ENCODE measurements around the gene ULK4. TPM values are rescaled to one million over a fixed set of nuclear protein-coding genes. Genes with fewer than 3 reads are reported as not detected.

ULK4 gene
- polyA plus RNA-seq, 1 experiment: 1.6 TPM

- Histone ChIP-seq H3K36me3 (ENCODE audit: control insufficient read depth, insufficient read depth, low read length) (peaks cover 17% of the 10 kb centered on the region), H3K4me3 (ENCODE audit: low read depth, low read length) (no peak overlapping the region), H3K27me3 (ENCODE audit: control insufficient read depth, insufficient read depth, low read length) (no peaks in the 10 kb centered on the region)
- DNase-seq (ENCODE audit: low read depth): no peak
- CTCF ChIA-PET: no interaction called here
- TF ChIP-seq, protein P1, sequence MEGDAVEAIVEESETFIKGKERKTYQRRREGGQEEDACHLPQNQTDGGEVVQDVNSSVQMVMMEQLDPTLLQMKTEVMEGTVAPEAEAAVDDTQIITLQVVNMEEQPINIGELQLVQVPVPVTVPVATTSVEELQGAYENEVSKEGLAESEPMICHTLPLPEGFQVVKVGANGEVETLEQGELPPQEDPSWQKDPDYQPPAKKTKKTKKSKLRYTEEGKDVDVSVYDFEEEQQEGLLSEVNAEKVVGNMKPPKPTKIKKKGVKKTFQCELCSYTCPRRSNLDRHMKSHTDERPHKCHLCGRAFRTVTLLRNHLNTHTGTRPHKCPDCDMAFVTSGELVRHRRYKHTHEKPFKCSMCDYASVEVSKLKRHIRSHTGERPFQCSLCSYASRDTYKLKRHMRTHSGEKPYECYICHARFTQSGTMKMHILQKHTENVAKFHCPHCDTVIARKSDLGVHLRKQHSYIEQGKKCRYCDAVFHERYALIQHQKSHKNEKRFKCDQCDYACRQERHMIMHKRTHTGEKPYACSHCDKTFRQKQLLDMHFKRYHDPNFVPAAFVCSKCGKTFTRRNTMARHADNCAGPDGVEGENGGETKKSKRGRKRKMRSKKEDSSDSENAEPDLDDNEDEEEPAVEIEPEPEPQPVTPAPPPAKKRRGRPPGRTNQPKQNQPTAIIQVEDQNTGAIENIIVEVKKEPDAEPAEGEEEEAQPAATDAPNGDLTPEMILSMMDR (IDR thresholded peaks at IDR 0.05; ENCODE audit: insufficient read depth, low read depth, low read length): no peak
- POLR2A ChIA-PET: no interaction called here
Measured at GRCh38 chr3:41223078-41223477, 738.8 kb downstream of the ULK4 start.

DNA sequence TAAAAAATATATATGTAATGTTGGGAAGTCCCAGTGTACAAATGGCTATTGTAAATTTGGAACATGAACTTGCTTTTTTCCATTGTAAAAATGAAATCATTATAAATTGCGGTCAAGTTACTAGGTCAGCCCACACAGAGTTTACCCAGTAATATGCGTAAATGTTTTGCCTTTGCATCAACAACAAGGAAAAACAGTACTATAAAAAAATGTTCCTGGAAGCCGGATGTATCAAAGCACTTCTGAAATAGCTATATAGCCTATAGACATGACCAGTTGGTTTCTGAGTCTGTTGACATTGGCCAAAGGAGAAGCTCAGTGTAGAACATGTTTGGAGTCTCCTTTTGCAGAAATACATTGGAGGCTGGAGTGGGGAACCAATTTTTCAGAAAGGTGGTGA, 739.4 kb downstream of the ULK4 start:
- TF ChIP-seq, protein P1 (IDR thresholded peaks at IDR 0.05; ENCODE audit: insufficient read depth, low read depth, low read length): no peak
- CTCF ChIA-PET: no interaction called here
- H3K36me3 ChIP-seq (ENCODE audit: control insufficient read depth, insufficient read depth, low read length): peaks cover 17% of the 10 kb centered on the region
- H3K27me3 ChIP-seq (ENCODE audit: control insufficient read depth, insufficient read depth, low read length): no peaks in the 10 kb centered on the region
- POLR2A ChIA-PET: no interaction called here
- no peak overlapping the region for H3K4me3 ChIP-seq (ENCODE audit: low read depth, low read length)
- DNase-seq (ENCODE audit: low read depth): no peak

DNA sequence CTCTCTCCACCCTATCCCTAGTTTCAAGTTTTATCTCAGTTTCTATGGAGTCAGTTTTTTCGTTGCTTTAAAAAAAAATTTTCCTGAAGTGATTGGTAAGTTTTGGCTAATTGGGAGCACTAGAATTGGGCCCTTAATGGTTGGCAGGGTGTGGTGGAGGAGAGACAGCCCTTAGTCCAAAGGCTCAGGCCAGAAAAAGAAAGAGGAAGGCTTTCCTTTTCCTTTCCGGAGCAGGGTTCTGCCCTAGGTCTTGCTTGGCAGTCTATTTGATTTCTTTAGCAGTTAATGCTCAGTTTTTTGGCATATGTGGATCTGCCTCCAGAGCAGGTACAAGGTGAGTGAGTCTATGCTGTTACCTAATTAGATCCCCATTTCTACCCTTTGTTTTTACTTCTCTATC, 739.9 kb downstream of the ULK4 start:
- no peaks in the 10 kb centered on the region for H3K27me3 ChIP-seq (ENCODE audit: control insufficient read depth, insufficient read depth, low read length)
- no peak for DNase-seq (ENCODE audit: low read depth)
- CTCF ChIA-PET: no interaction called here
- TF ChIP-seq, protein P1 (IDR thresholded peaks at IDR 0.05; ENCODE audit: insufficient read depth, low read depth, low read length): no peak
- POLR2A ChIA-PET: no interaction called here
- H3K4me3 ChIP-seq (ENCODE audit: low read depth, low read length): no peak overlapping the region
- H3K36me3 ChIP-seq (ENCODE audit: control insufficient read depth, insufficient read depth, low read length): peaks cover 17% of the 10 kb centered on the region

GRCh38 chr3:41220906-41221677, 740.8 kb downstream of the ULK4 start:
- H3K4me3 ChIP-seq (ENCODE audit: low read depth, low read length): no peak overlapping the region
- DNase-seq (ENCODE audit: low read depth): no peak
- TF ChIP-seq, protein P1 (IDR thresholded peaks at IDR 0.05; ENCODE audit: insufficient read depth, low read depth, low read length): no peak
- H3K36me3 ChIP-seq (ENCODE audit: control insufficient read depth, insufficient read depth, low read length): peaks cover 14% of the 10 kb centered on the region
- H3K27me3 ChIP-seq (ENCODE audit: control insufficient read depth, insufficient read depth, low read length): no peaks in the 10 kb centered on the region
- CTCF ChIA-PET: interaction anchor here (0.8 kb wide), 1 partner anchor 359 kb away, joined by 3 read pairs; no protein-coding TSS in a partner anchor
- POLR2A ChIA-PET: no interaction called here

DNA sequence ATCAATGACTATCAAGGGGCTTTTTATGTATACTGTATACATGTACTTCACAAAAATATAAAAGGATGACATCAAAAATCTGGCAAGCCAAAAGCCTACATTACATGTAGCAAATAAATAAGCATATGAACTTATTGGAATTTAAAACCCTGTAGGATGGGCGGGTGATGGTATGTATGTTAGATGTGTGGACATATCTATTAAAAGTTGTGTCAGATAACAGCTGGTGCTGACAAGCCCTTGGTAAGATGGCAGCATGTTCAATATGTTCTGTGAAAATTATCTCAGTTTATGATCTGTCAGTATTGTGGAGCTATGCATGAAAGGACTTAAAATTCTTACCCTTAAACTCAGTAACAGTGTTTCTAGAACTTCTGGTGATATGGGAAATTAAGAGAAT, 742.5 kb downstream of the ULK4 start:
- POLR2A ChIA-PET: no interaction called here
- no peak for DNase-seq (ENCODE audit: low read depth)
- no peaks in the 10 kb centered on the region for H3K36me3 ChIP-seq (ENCODE audit: control insufficient read depth, insufficient read depth, low read length)
- TF ChIP-seq, protein P1 (IDR thresholded peaks at IDR 0.05; ENCODE audit: insufficient read depth, low read depth, low read length): no peak
- CTCF ChIA-PET: interaction anchor here (0.6 to 1.6 kb wide), 2 partner anchors 9 to 155 kb away, joined by 3 to 6 read pairs; no protein-coding TSS in a partner anchor
- H3K27me3 ChIP-seq (ENCODE audit: control insufficient read depth, insufficient read depth, low read length): no peaks in the 10 kb centered on the region
- H3K4me3 ChIP-seq (ENCODE audit: low read depth, low read length): no peak overlapping the region

Data from BJ (cell line).